Body of pancreas (tissue), 4 donors: ENCODE results near the gene TNFAIP2.

ENCODE experiments used
- POLR2A ChIP-seq, 3 donors: fragments of 450-650 bp; IDR thresholded peaks; one replicate each; pipeline ENCODE4 v1.6.1; 2016; ENCODE audit warnings: antibody characterized with exemption in 3 of 3, mild to moderate bottlenecking in 2 of 3
- TF ChIP-seq, protein P1 (sequence below), 7 experiments: fragments of 450-650 bp in 4 of 7; fragments of 200-600 bp in 3 of 7; sonication (generic) in 3 of 7; IDR thresholded peaks; one replicate each; pipeline ENCODE4 v1.5.1; 2016 to 2019; ENCODE audit warnings: antibody characterized with exemption in 7 of 7

- TF ChIP-seq, protein P1, sequence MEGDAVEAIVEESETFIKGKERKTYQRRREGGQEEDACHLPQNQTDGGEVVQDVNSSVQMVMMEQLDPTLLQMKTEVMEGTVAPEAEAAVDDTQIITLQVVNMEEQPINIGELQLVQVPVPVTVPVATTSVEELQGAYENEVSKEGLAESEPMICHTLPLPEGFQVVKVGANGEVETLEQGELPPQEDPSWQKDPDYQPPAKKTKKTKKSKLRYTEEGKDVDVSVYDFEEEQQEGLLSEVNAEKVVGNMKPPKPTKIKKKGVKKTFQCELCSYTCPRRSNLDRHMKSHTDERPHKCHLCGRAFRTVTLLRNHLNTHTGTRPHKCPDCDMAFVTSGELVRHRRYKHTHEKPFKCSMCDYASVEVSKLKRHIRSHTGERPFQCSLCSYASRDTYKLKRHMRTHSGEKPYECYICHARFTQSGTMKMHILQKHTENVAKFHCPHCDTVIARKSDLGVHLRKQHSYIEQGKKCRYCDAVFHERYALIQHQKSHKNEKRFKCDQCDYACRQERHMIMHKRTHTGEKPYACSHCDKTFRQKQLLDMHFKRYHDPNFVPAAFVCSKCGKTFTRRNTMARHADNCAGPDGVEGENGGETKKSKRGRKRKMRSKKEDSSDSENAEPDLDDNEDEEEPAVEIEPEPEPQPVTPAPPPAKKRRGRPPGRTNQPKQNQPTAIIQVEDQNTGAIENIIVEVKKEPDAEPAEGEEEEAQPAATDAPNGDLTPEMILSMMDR (IDR thresholded peaks at IDR 0.05), result no peak
- no peak for TF ChIP-seq POLR2A (IDR thresholded peaks at IDR 0.05)
Observed at GRCh38 chr14:103151270-103151945, 28.1 kb downstream of the TNFAIP2 start.
